Stimulated activated naive CD8-positive, alpha-beta T cell treated with anti-CD3 and anti-CD28 coated beads, Interleukin-15, Interleukin-2, amounts not matched to agents 100 U/mL and 50 U/mL, for 24 hours (primary cell): Measurements from ENCODE around the gene KRTAP20-2.
A peak's percentile ranks its signal among the peaks of the same experiment; 100 is the strongest.

Experiments used
- ATAC-seq: fragments of 150-1000 bp; cut with Tn5 transposase; one replicate; pipeline ENCODE4 v1.10.0; 2021
- DNase-seq: peaks from one replicate; pipeline ENCODE4 v3.0.0; 2021

KRTAP20-2 gene

GRCh38 chr21:30634906-30635305, at the start of gene KRTAP20-2:
KRTAP20-2 (plus strand) TSS chr21:30635206; CDS start chr21:30635264, 58 bp downstream.
- ATAC-seq (no peak), DNase-seq (no peak)

GRCh38 chr21:30590297-30590696, 44.7 kb upstream of the KRTAP20-2 start, which contains the start of gene KRTAP22-2:
KRTAP22-2 (minus strand) TSS chr21:30590397.
- DNase-seq: no peak
- ATAC-seq: no peak

- DNase-seq (no peak), ATAC-seq (no peak)
Measured at GRCh38 chr21:30592140-30592539, 42.9 kb upstream of the KRTAP20-2 start, which contains the start of gene KRTAP6-3. KRTAP6-3 (plus strand) TSS chr21:30592440; CDS start chr21:30592446, 6 bp downstream.

- ATAC-seq (no peak), DNase-seq (no peak)
Measured at GRCh38 chr21:30598802-30599201, 36.2 kb upstream of the KRTAP20-2 start, which contains the start of gene KRTAP6-2. KRTAP6-2 (minus strand) TSS chr21:30598902; CDS start chr21:30598874, 28 bp downstream.

GRCh38 chr21:30600787-30601186, 34.2 kb upstream of the KRTAP20-2 start, which contains the start of gene KRTAP22-1:
KRTAP22-1 (plus strand) TSS chr21:30601087.
- DNase-seq (no peak), ATAC-seq (no peak)

- no peak for ATAC-seq
- no peak for DNase-seq
Measured at GRCh38 chr21:30605968-30606367, 29.0 kb upstream of the KRTAP20-2 start.

- DNase-seq: no peak
- no peak for ATAC-seq
Measured at GRCh38 chr21:30612132-30612531, 22.9 kb upstream of the KRTAP20-2 start.

GRCh38 chr21:30613836-30614235, 21.2 kb upstream of the KRTAP20-2 start, which contains the start of gene KRTAP6-1:
KRTAP6-1 (minus strand) TSS chr21:30613930; CDS start chr21:30613904, 26 bp downstream.
- ATAC-seq (peak; percentile 19), DNase-seq (no peak)

GRCh38 chr21:30615199-30615598, 19.8 kb upstream of the KRTAP20-2 start:
- ATAC-seq (no peak), DNase-seq (no peak)

- DNase-seq (no peak), ATAC-seq (no peak)
Measured at GRCh38 chr21:30616125-30616524, 18.9 kb upstream of the KRTAP20-2 start, which contains the start of gene KRTAP20-1. KRTAP20-1 (plus strand) TSS chr21:30616425; CDS start chr21:30616455, 30 bp downstream.

GRCh38 chr21:30620080-30620479, 14.9 kb upstream of the KRTAP20-2 start:
- DNase-seq: no peak
- no peak for ATAC-seq

- DNase-seq (no peak), ATAC-seq (no peak)
Measured at GRCh38 chr21:30620522-30620921, 14.5 kb upstream of the KRTAP20-2 start, which contains the start of gene KRTAP20-4. KRTAP20-4 (plus strand) TSS chr21:30620627.

- no peak for DNase-seq
- no peak for ATAC-seq
Measured at GRCh38 chr21:30623362-30623761, 11.6 kb upstream of the KRTAP20-2 start.

GRCh38 chr21:30625449-30626165, 9.4 kb upstream of the KRTAP20-2 start:
- no peak for DNase-seq
- ATAC-seq: no peak

- DNase-seq: no peak
- ATAC-seq: no peak
Measured at GRCh38 chr21:30628109-30628508, 6.9 kb upstream of the KRTAP20-2 start.

- DNase-seq: no peak
- ATAC-seq: no peak
Measured at GRCh38 chr21:30629200-30629599, 5.8 kb upstream of the KRTAP20-2 start.

- ATAC-seq (no peak), DNase-seq (no peak)
Measured at GRCh38 chr21:30638686-30639085, 3.7 kb downstream of the KRTAP20-2 start.

- no peak for ATAC-seq
- DNase-seq: no peak
Measured at GRCh38 chr21:30642564-30642963, 7.6 kb downstream of the KRTAP20-2 start, which contains the start of gene KRTAP20-3. KRTAP20-3 (plus strand) TSS chr21:30642864.

GRCh38 chr21:30646904-30647414, 12.0 kb downstream of the KRTAP20-2 start:
- no peak for DNase-seq
- no peak for ATAC-seq

- DNase-seq (no peak), ATAC-seq (no peak)
Measured at GRCh38 chr21:30652891-30653290, 17.9 kb downstream of the KRTAP20-2 start.

- ATAC-seq (no peak), DNase-seq (no peak)
Measured at GRCh38 chr21:30668776-30669175, 33.8 kb downstream of the KRTAP20-2 start.

- no peak for ATAC-seq
Measured at GRCh38 chr21:30672985-30673650, 38.1 kb downstream of the KRTAP20-2 start.

GRCh38 chr21:30674312-30674711, 39.3 kb downstream of the KRTAP20-2 start:
- DNase-seq (no peak), ATAC-seq (no peak)

More at GRCh38 chr21:30672985-30673650, 38.1 kb downstream of the KRTAP20-2 start:
- no peak for DNase-seq
